Loucy (cell line): ENCODE measurements around the gene MORC4.
A peak's percentile ranks its signal among the peaks of the same experiment; 100 is the strongest.

Experiments used
- H2AFZ ChIP-seq: fragments of 200-600 bp; sonication (generic); 2 replicates; pipeline ENCODE4 v1.6.0; 2016; ENCODE audit warnings: antibody characterized with exemption, mild to moderate bottlenecking, low read length, moderate library complexity
- H3F3A ChIP-seq: fragments of 200-600 bp; 2 replicates; pipeline ENCODE4 v1.6.0; 2016; ENCODE audit warnings: antibody characterized with exemption, low read depth, mild to moderate bottlenecking
- H3K27me3 ChIP-seq: fragments of 200-600 bp; sonication (generic); 2 replicates; pipeline ENCODE4 v1.6.1; 2014; ENCODE audit warnings: low read length, mild to moderate bottlenecking; ENCODE audit not compliant: insufficient read depth, poor library complexity, severe bottlenecking
- H3K36me3 ChIP-seq: fragments of 200-600 bp; sonication (generic); 2 replicates; pipeline ENCODE4 v1.6.1; 2016; ENCODE audit warnings: low read length; ENCODE audit not compliant: insufficient read depth
- H3K4me1 ChIP-seq: fragments of 200-600 bp; sonication (generic); 2 replicates; pipeline ENCODE4 v1.5.1; 2014; ENCODE audit warnings: low read length, mild to moderate bottlenecking; ENCODE audit not compliant: insufficient read depth, poor library complexity, severe bottlenecking
- H3K4me2 ChIP-seq: fragments of 200-600 bp; sonication (generic); 2 replicates; pipeline ENCODE4 v1.6.0; 2014; ENCODE audit warnings: antibody characterized with exemption, low read length, low read depth, mild to moderate bottlenecking; ENCODE audit not compliant: poor library complexity, severe bottlenecking
- H3K4me3 ChIP-seq: fragments of 200-600 bp; sonication (generic); 2 replicates; pipeline ENCODE4 v1.5.1; 2014; ENCODE audit warnings: low read length, mild to moderate bottlenecking, mixed read lengths; ENCODE audit not compliant: poor library complexity, severe bottlenecking
- H3K79me2 ChIP-seq: fragments of 200-600 bp; sonication (generic); 2 replicates; pipeline ENCODE4 v1.6.1; 2014; ENCODE audit warnings: low read length; ENCODE audit not compliant: insufficient read depth
- H3K9ac ChIP-seq: fragments of 200-600 bp; sonication (generic); 2 replicates; pipeline ENCODE4 v1.6.0; 2014; ENCODE audit warnings: mild to moderate bottlenecking, low read depth, low read length, moderate library complexity; ENCODE audit not compliant: poor library complexity, severe bottlenecking
- H3K9me2 ChIP-seq: fragments of 200-600 bp; sonication (generic); replicated peaks from 2 replicates; pipeline ENCODE4 v1.6.1; 2016; ENCODE audit warnings: low read depth, low read length, mixed read lengths
- H3K9me3 ChIP-seq: fragments of 200-600 bp; sonication (generic); 2 replicates; pipeline ENCODE4 v1.6.1; 2014; ENCODE audit warnings: mild to moderate bottlenecking, antibody characterized with exemption, low read length, low read depth; ENCODE audit not compliant: insufficient read depth
- H4K20me1 ChIP-seq: fragments of 200-600 bp; sonication (generic); 2 replicates; pipeline ENCODE4 v1.6.0; 2014; ENCODE audit warnings: antibody characterized with exemption, low read length, mild to moderate bottlenecking; ENCODE audit not compliant: insufficient read depth, poor library complexity, severe bottlenecking
- EZH2phosphoT487 ChIP-seq: fragments of 200-600 bp; IDR thresholded peaks from 2 replicates; pipeline ENCODE4 v1.6.1; 2018; ENCODE audit warnings: antibody characterized with exemption, mild to moderate bottlenecking, moderate library complexity, borderline replicate concordance
- TF ChIP-seq, protein P1 (sequence below): fragments of 200-600 bp; sonication (generic); conservative IDR thresholded peaks from 2 replicates; pipeline ENCODE4 v1.5.1; 2014; ENCODE audit warnings: mild to moderate bottlenecking, antibody characterized with exemption, low read length

The MORC4 gene

GRCh38 chrX:106932960-106933537 is 67.0 kb downstream of the MORC4 start:
- peaks cover 22% of the 10 kb centered on the region for H3K4me1 ChIP-seq
- H3K79me2 ChIP-seq: no peaks in the 10 kb centered on the region
- no peaks in the 10 kb centered on the region for H3K9me3 ChIP-seq
- H3K9me2 ChIP-seq: no peaks in the 10 kb centered on the region
- no peaks in the 10 kb centered on the region for H3K36me3 ChIP-seq
- H2AFZ ChIP-seq: no peak overlapping the region
- H3K27me3 ChIP-seq: no peaks in the 10 kb centered on the region
- H3K9ac ChIP-seq: peak overlapping the region; percentile 43
- no peak for TF ChIP-seq EZH2phosphoT487
- TF ChIP-seq, protein P1, sequence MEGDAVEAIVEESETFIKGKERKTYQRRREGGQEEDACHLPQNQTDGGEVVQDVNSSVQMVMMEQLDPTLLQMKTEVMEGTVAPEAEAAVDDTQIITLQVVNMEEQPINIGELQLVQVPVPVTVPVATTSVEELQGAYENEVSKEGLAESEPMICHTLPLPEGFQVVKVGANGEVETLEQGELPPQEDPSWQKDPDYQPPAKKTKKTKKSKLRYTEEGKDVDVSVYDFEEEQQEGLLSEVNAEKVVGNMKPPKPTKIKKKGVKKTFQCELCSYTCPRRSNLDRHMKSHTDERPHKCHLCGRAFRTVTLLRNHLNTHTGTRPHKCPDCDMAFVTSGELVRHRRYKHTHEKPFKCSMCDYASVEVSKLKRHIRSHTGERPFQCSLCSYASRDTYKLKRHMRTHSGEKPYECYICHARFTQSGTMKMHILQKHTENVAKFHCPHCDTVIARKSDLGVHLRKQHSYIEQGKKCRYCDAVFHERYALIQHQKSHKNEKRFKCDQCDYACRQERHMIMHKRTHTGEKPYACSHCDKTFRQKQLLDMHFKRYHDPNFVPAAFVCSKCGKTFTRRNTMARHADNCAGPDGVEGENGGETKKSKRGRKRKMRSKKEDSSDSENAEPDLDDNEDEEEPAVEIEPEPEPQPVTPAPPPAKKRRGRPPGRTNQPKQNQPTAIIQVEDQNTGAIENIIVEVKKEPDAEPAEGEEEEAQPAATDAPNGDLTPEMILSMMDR: no peak
- H4K20me1 ChIP-seq: no peaks in the 10 kb centered on the region
- H3F3A ChIP-seq: no peaks in the 10 kb centered on the region
- H3K4me3 ChIP-seq: peak overlapping the region; percentile 6
- peak overlapping the region; percentile 60 for H3K4me2 ChIP-seq

DNA sequence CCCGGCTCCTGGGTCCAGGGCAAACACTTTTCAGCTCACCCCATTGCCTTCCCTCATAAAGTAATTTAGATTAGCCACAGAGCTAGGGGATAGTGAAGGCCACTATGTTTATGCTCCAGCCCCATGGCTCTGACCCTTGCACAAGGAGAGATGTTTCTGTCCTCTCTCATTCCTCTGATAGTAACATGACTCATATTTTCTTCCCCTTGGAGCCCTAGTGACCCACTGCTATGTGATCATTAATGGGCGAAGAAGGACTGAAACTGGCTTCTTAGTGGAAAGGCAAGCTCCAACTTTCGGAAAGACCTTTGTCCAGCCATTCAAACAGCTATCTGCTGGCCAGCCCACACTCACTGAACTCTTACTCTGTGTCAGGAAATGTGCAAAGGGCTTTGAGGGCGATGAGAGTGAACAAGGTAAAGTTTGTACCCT is 67.5 kb downstream of the MORC4 start:
- Histone ChIP-seq H3K36me3 (no peaks in the 10 kb centered on the region), H3F3A (no peaks in the 10 kb centered on the region), H3K9me2 (no peaks in the 10 kb centered on the region), H3K4me1 (peaks cover 22% of the 10 kb centered on the region), H3K9me3 (no peaks in the 10 kb centered on the region), H3K79me2 (no peaks in the 10 kb centered on the region), H4K20me1 (no peaks in the 10 kb centered on the region), H2AFZ (no peak overlapping the region), H3K9ac (no peak overlapping the region), H3K27me3 (no peaks in the 10 kb centered on the region), H3K4me3 (no peak overlapping the region), H3K4me2 (peak overlapping the region; percentile 60)
- TF ChIP-seq, protein P1: no peak
- TF ChIP-seq EZH2phosphoT487: no peak

DNA sequence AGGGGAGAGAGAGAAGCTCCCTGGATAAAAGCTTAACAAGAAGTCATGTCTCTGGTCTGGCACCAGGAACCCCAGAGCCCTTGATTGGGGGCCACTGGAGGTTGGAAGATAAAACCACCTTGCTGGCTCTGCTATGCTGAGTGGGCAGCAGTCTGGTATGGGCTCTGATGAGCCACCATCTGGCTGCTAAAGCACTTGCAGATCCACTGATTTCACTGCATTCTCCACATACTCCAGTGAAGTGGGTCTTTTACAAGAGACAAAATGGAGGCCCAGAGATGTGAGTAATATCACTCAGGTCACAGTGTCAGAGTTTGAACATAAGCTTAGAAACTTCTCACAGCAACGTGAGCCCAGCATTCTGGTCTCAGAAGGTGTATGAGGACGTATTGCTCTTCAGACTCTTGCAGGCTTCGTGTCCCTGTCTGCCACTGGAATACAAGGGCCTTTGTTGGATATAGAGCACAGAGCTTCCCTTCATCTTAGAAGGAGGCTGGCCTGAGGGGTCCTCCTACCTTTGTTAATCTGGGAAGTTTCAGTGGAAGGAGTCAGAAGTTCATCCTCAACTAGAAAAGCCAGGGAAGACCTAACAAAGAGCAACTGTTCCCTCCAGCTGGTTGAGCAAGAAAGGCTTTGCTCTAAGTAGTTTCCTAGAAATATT is 68.1 kb downstream of the MORC4 start:
- Histone ChIP-seq H3K27me3 (no peaks in the 10 kb centered on the region), H3K9me3 (no peaks in the 10 kb centered on the region), H4K20me1 (no peaks in the 10 kb centered on the region), H2AFZ (no peak overlapping the region), H3K79me2 (no peaks in the 10 kb centered on the region), H3K36me3 (no peaks in the 10 kb centered on the region), H3K4me3 (no peak overlapping the region), H3K4me1 (peaks cover 22% of the 10 kb centered on the region), H3K4me2 (no peak overlapping the region), H3K9ac (no peak overlapping the region), H3K9me2 (no peaks in the 10 kb centered on the region), H3F3A (no peaks in the 10 kb centered on the region)
- no peak for TF ChIP-seq EZH2phosphoT487
- TF ChIP-seq, protein P1: no peak
